Measurements from ENCODE around the gene RAB40C. TPM values are rescaled to one million over a fixed set of nuclear protein-coding genes. Genes with fewer than 3 reads are reported as not detected.

Gene RAB40C
- total RNA-seq, 1 experiment from 2014 or later, result 11.9 TPM

- DNase-seq (ENCODE audit: extremely low read depth, low read depth), result no peak
Measured at GRCh38 chr16:574021-574760, 15.7 kb upstream of the RAB40C start.

GRCh38 chr16:575354-576196, 14.3 kb upstream of the RAB40C start:
- DNase-seq (ENCODE audit: extremely low read depth, low read depth), result no peak

- no peak for DNase-seq (ENCODE audit: extremely low read depth, low read depth)
Measured at GRCh38 chr16:576197-576822, 13.6 kb upstream of the RAB40C start.

GRCh38 chr16:576823-577201, 13.1 kb upstream of the RAB40C start:
- DNase-seq (ENCODE audit: extremely low read depth, low read depth), result no peak

GRCh38 chr16:577796-578195, 12.1 kb upstream of the RAB40C start:
- DNase-seq (ENCODE audit: extremely low read depth, low read depth), result no peak

- DNase-seq (ENCODE audit: extremely low read depth, low read depth), result no peak
Measured at GRCh38 chr16:578232-578869, 11.5 kb upstream of the RAB40C start.

- DNase-seq (ENCODE audit: extremely low read depth, low read depth), result peak; percentile 60
Measured at GRCh38 chr16:578870-579405, 10.9 kb upstream of the RAB40C start.

- DNase-seq (ENCODE audit: extremely low read depth, low read depth), result no peak
Measured at GRCh38 chr16:580141-580945, 9.5 kb upstream of the RAB40C start.

GRCh38 chr16:580946-581498, 8.8 kb upstream of the RAB40C start:
- no peak for DNase-seq (ENCODE audit: extremely low read depth, low read depth)

- no peak for DNase-seq (ENCODE audit: extremely low read depth, low read depth)
Measured at GRCh38 chr16:582218-582613, 7.7 kb upstream of the RAB40C start.

- DNase-seq (ENCODE audit: extremely low read depth, low read depth), result no peak
Measured at GRCh38 chr16:582614-583331, 7.1 kb upstream of the RAB40C start.

- no peak for DNase-seq (ENCODE audit: extremely low read depth, low read depth)
Measured at GRCh38 chr16:583470-583814, 6.4 kb upstream of the RAB40C start.

- DNase-seq (ENCODE audit: extremely low read depth, low read depth), result no peak
Measured at GRCh38 chr16:583815-584591, 5.9 kb upstream of the RAB40C start.

- no peak for DNase-seq (ENCODE audit: extremely low read depth, low read depth)
Measured at GRCh38 chr16:585351-585750, 4.5 kb upstream of the RAB40C start.

- no peak for DNase-seq (ENCODE audit: extremely low read depth, low read depth)
Measured at GRCh38 chr16:586047-586644, 3.7 kb upstream of the RAB40C start.

GRCh38 chr16:586645-587590, 2.9 kb upstream of the RAB40C start:
- DNase-seq (ENCODE audit: extremely low read depth, low read depth), result no peak

- DNase-seq (ENCODE audit: extremely low read depth, low read depth), result no peak
Measured at GRCh38 chr16:588639-588888, 1.3 kb upstream of the RAB40C start.

Data from NCI-H460 (cell line).